CD14-positive monocyte (primary cell): ENCODE measurements around the gene CHRNA4. TPM values are rescaled to one million over a fixed set of nuclear protein-coding genes. Genes with fewer than 3 reads are reported as not detected.

Experiments
- DNase-seq, 3 donors: peaks; one replicate each; pipeline ENCODE4 v3.0.0-alpha.2; 2011 to 2022
- H2AFZ ChIP-seq: 2 replicates; pipeline ENCODE4 v1.6.0; 2012; ENCODE audit warnings: mild to moderate bottlenecking, low read depth, low read length, inconsistent platforms; ENCODE audit not compliant: insufficient read depth, poor library complexity, severe bottlenecking
- H3K27ac ChIP-seq, 2 donors: 1 replicate in 1 of 2; 2 replicates in 1 of 2; pipeline ENCODE4 v1.5.1; 2012 to 2013; ENCODE audit warnings: low read length in 2 of 2, control low read depth in 1 of 2, inconsistent platforms in 1 of 2, low read depth in 1 of 2, mild to moderate bottlenecking in 1 of 2
- H3K27me3 ChIP-seq, 2 donors: one replicate each; pipeline versions ENCODE4 v1.6.0 to v1.6.1; 2011 to 2013; ENCODE audit warnings: low read length in 2 of 2; ENCODE audit not compliant: control insufficient read depth in 2 of 2, insufficient read depth in 2 of 2
- H3K36me3 ChIP-seq, 2 donors: replicated peaks in 1 of 2; 1 replicate in 1 of 2; 2 replicates in 1 of 2; pipeline versions ENCODE4 v1.5.1 to v1.6.1; 2012 to 2013; ENCODE audit warnings: low read length in 2 of 2, control low read depth in 1 of 2, inconsistent platforms in 1 of 2, mild to moderate bottlenecking in 1 of 2; ENCODE audit not compliant: insufficient read depth in 2 of 2, control insufficient read depth in 1 of 2
- H3K4me1 ChIP-seq, 2 donors: 1 replicate in 1 of 2; 2 replicates in 1 of 2; pipeline versions ENCODE4 v1.5.1 to v1.6.1; 2012 to 2013; ENCODE audit warnings: low read length in 2 of 2, control low read depth in 1 of 2, inconsistent platforms in 1 of 2, mild to moderate bottlenecking in 1 of 2, moderate library complexity in 1 of 2; ENCODE audit not compliant: insufficient read depth in 2 of 2, control insufficient read depth in 1 of 2
- H3K4me2 ChIP-seq: replicated peaks from 2 replicates; pipeline ENCODE3; 2012; ENCODE audit warnings: low read length, moderate library complexity, mild to moderate bottlenecking; ENCODE audit not compliant: poor library complexity, severe bottlenecking; ENCODE audit errors: extremely low read depth
- H3K4me3 ChIP-seq, 3 experiments: fragments of 200-600 bp in 1 of 3; sonication (generic) in 1 of 3; replicated peaks in 1 of 3; 1 replicate in 2 of 3; 2 replicates in 1 of 3; pipeline ENCODE4 v1.5.1; 2011 to 2013; ENCODE audit warnings: low read length in 3 of 3, mild to moderate bottlenecking in 3 of 3, control low read depth in 2 of 3, low read depth in 2 of 3, inconsistent platforms in 1 of 3, moderate library complexity in 1 of 3
- H3K79me2 ChIP-seq: 2 replicates; pipeline ENCODE4 v1.6.0; 2012; ENCODE audit warnings: mild to moderate bottlenecking, control low read depth, inconsistent platforms, low read length, moderate library complexity; ENCODE audit not compliant: insufficient read depth
- H3K9ac ChIP-seq: 2 replicates; pipeline ENCODE4 v1.6.0; 2017; ENCODE audit warnings: low read length, mild to moderate bottlenecking; ENCODE audit not compliant: insufficient read depth, poor library complexity, severe bottlenecking
- H3K9me3 ChIP-seq, 2 donors: replicated peaks in 1 of 2; 1 replicate in 1 of 2; 2 replicates in 1 of 2; pipeline versions ENCODE4 v1.5.1 to v1.6.1; 2012 to 2013; ENCODE audit warnings: low read length in 2 of 2, control low read depth in 1 of 2; ENCODE audit not compliant: control insufficient read depth in 1 of 2, insufficient read depth in 1 of 2
- H4K20me1 ChIP-seq: 2 replicates; pipeline ENCODE4 v1.6.0; 2012; ENCODE audit warnings: mild to moderate bottlenecking, low read length, control low read depth, moderate library complexity; ENCODE audit not compliant: insufficient read depth
- H3K27ac Mint-ChIP-seq, 7 donors: one replicate each; pipeline ENCODE4 v1.8.0; 2020; ENCODE audit warnings: mild to moderate bottlenecking in 7 of 7, mixed read lengths in 7 of 7, moderate library complexity in 6 of 7, inconsistent platforms in 2 of 7
- H3K27me3 Mint-ChIP-seq, 3 donors: one replicate each; pipeline ENCODE4 v1.8.0; 2021 to 2022; ENCODE audit warnings: low read depth in 3 of 3, mild to moderate bottlenecking in 3 of 3, mixed read lengths in 3 of 3, moderate library complexity in 3 of 3, inconsistent platforms in 1 of 3
- H3K36me3 Mint-ChIP-seq, 2 donors: one replicate each; pipeline ENCODE4 v1.8.0; 2020; ENCODE audit warnings: mixed read lengths in 2 of 2, inconsistent platforms in 1 of 2, mild to moderate bottlenecking in 1 of 2
- H3K4me1 Mint-ChIP-seq: one replicate; pipeline ENCODE4 v1.8.0; 2020; ENCODE audit warnings: mild to moderate bottlenecking, mixed read lengths
- H3K4me3 Mint-ChIP-seq, 2 donors: one replicate each; pipeline ENCODE4 v1.8.0; 2020; ENCODE audit warnings: mild to moderate bottlenecking in 2 of 2, mixed read lengths in 2 of 2, moderate library complexity in 1 of 2
- H3K9me3 Mint-ChIP-seq, 7 donors: one replicate each; pipeline ENCODE4 v1.8.0; 2020 to 2022; ENCODE audit warnings: mixed read lengths in 7 of 7, mild to moderate bottlenecking in 6 of 7, moderate library complexity in 6 of 7, inconsistent platforms in 2 of 7
- WGBS: methylation state at CpG from one replicate; pipeline ENCODE4 v1.1.5; 2013; ENCODE audit warnings: missing lambda C conversion rate; ENCODE audit not compliant: insufficient coverage; 5-methylcytosine and 5-hydroxymethylcytosine counted together
- intact Hi-C, 2 donors: fragments of 100-400 bp; cut with micrococcal nuclease; formaldehyde crosslinking; loops; one replicate each; pipeline versions ENCODE4 v1.15.0 to v1.15.1; 2023
- polyA plus RNA-seq, 3 donors: library from polyadenylated mRNA; depleted of rRNA in 1 of 3; unstranded in 2 of 3; stranded (reverse) in 1 of 3; fragments of 300-500 nt in 2 of 3; fragments of >200 nt in 1 of 3; fragmentation: Illumina TruSeq in 2 of 3; gene quantifications; 1 replicate in 2 of 3; 2 replicates in 1 of 3; pipeline ENCODE4 v1.2.3, GENCODE V29; 2012 to 2021
- TF ChIP-seq, protein P1 (sequence below): fragments of 200-600 bp; IDR thresholded peaks from one replicate; pipeline ENCODE4 v1.8.0; 2022; ENCODE audit warnings: antibody characterized with exemption, mild to moderate bottlenecking

The CHRNA4 gene
- polyA plus RNA-seq, 3 donors: not detected

DNA sequence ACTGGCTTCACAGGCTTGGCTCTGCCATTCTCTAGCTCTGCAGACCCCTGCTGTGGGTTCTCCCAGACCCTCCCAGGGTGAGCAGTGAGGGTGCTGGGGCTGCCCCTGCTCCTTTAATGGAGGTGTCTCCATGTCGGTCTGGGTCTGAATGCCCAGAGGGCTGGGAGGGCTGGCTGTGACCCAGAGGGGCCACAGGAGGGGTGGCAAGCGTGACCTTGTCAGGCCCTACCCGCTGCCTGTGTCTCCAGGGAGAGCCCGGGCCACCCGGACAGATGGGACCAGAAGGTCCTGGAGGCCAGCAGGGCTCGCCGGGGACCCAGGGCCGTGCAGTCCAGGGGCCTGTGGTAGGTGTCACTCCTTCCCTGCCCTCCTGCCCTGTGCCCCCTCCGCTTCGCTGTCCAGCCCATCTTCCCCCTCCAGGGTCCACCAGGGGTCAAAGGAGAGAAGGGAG lies 36.1 kb downstream of the CHRNA4 start:
- Histone ChIP-seq H3K79me2 (no peaks in the 10 kb centered on the region), H3K4me1 (peaks cover 5 to 6% of the 10 kb centered on the region in 2 donors), H3K9ac (no peak overlapping the region), H3K4me3 (no peak overlapping the region), H2AFZ (no peak overlapping the region), H3K4me2 (no peak overlapping the region), H3K9me3 (peaks cover 11 to 13% of the 10 kb centered on the region in 2 donors), H3K36me3 (no peaks in the 10 kb centered on the region), H3K27ac (no peak overlapping the region), H4K20me1 (no peaks in the 10 kb centered on the region), H3K27me3 (peaks cover 0 to 3% of the 10 kb centered on the region in 2 donors)
- peaks cover 8 to 13% (median 9%) of the 10 kb centered on the region in 3 donors for H3K27me3 Mint-ChIP-seq
- intact Hi-C loops: no loop called here
- no peak overlapping the region for H3K4me3 Mint-ChIP-seq
- H3K27ac Mint-ChIP-seq: no peak overlapping the region
- 93% methylated on average over 8 of the region's 10 CpGs for WGBS
- peaks cover 6 to 12% (median 8%) of the 10 kb centered on the region in 7 donors for H3K9me3 Mint-ChIP-seq
- no peaks in the 10 kb centered on the region for H3K36me3 Mint-ChIP-seq
- H3K4me1 Mint-ChIP-seq: peaks cover 3% of the 10 kb centered on the region
- TF ChIP-seq, protein P1, sequence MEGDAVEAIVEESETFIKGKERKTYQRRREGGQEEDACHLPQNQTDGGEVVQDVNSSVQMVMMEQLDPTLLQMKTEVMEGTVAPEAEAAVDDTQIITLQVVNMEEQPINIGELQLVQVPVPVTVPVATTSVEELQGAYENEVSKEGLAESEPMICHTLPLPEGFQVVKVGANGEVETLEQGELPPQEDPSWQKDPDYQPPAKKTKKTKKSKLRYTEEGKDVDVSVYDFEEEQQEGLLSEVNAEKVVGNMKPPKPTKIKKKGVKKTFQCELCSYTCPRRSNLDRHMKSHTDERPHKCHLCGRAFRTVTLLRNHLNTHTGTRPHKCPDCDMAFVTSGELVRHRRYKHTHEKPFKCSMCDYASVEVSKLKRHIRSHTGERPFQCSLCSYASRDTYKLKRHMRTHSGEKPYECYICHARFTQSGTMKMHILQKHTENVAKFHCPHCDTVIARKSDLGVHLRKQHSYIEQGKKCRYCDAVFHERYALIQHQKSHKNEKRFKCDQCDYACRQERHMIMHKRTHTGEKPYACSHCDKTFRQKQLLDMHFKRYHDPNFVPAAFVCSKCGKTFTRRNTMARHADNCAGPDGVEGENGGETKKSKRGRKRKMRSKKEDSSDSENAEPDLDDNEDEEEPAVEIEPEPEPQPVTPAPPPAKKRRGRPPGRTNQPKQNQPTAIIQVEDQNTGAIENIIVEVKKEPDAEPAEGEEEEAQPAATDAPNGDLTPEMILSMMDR: no peak
- no peak for DNase-seq

GRCh38 chr20:63323357-63323981 lies 37.7 kb downstream of the CHRNA4 start:
- Histone ChIP-seq H2AFZ (no peak overlapping the region), H3K79me2 (no peaks in the 10 kb centered on the region), H4K20me1 (no peaks in the 10 kb centered on the region), H3K4me3 (no peak overlapping the region), H3K4me1 (peaks cover 5 to 6% of the 10 kb centered on the region in 2 donors), H3K9ac (no peak overlapping the region), H3K27ac (no peak overlapping the region), H3K36me3 (no peaks in the 10 kb centered on the region), H3K4me2 (no peak overlapping the region), H3K27me3 (peaks cover 0 to 3% of the 10 kb centered on the region in 2 donors), H3K9me3 (peaks cover 11 to 13% of the 10 kb centered on the region in 2 donors)
- Mint-ChIP-seq H3K27me3 (peaks cover 7 to 11% (median 9%) of the 10 kb centered on the region in 3 donors), H3K27ac (no peak overlapping the region), H3K4me1 (peaks cover 3% of the 10 kb centered on the region), H3K9me3 (peaks cover 6 to 12% (median 8%) of the 10 kb centered on the region in 7 donors), H3K36me3 (no peaks in the 10 kb centered on the region), H3K4me3 (peak overlapping the region in 1 of 2 donors; percentile 17)
- DNase-seq: no peak
- TF ChIP-seq, protein P1: no peak
- intact Hi-C loops: no loop called here
- WGBS: 85% methylated on average over 11 of the region's 18 CpGs
